HepG2 (cell line): ENCODE data around the gene EBF4. TPM values are rescaled to one million over a fixed set of nuclear protein-coding genes. Genes with fewer than 3 reads are reported as not detected.

Experiments
- GABPA ChIP-seq, 2 experiments: IDR thresholded peaks; 2 replicates each; pipeline ENCODE4 v1.6.1; 2011 to 2016; ENCODE audit warnings: low read depth in 2 of 2, low read length in 1 of 2, missing biosample characterization in 1 of 2, missing genetic modification characterization in 1 of 2
- MED1 ChIP-seq: sonication (generic); formaldehyde crosslinking; IDR thresholded peaks from 2 replicates; pipeline ENCODE4 v1.4.0; 2020; ENCODE audit warnings: missing genetic modification reagents
- NR1H2 ChIP-seq: sonication (generic); formaldehyde crosslinking; IDR thresholded peaks from 2 replicates; pipeline ENCODE4 v1.8.1; 2022; ENCODE audit warnings: low read depth, missing genetic modification reagents, borderline replicate concordance
- SALL1 ChIP-seq: sonication (generic); formaldehyde crosslinking; IDR thresholded peaks from 2 replicates; pipeline ENCODE4 v1.8.0; 2022; ENCODE audit warnings: mild to moderate bottlenecking, missing genetic modification reagents
- SPEN ChIP-seq: sonication (generic); formaldehyde crosslinking; IDR thresholded peaks from 2 replicates; pipeline ENCODE4 v1.5.1; 2020; ENCODE audit warnings: low read depth, mild to moderate bottlenecking, missing genetic modification reagents
- ZFX ChIP-seq: sonication (generic); formaldehyde crosslinking; IDR thresholded peaks from 2 replicates; pipeline ENCODE4 v1.4.0; 2020; ENCODE audit warnings: mild to moderate bottlenecking, low read depth, missing genetic modification reagents, moderate library complexity
- ZNF101 ChIP-seq: sonication (generic); formaldehyde crosslinking; IDR thresholded peaks from 2 replicates; pipeline ENCODE4 v1.4.0; 2020; ENCODE audit warnings: mild to moderate bottlenecking, low read depth, missing genetic modification reagents, borderline replicate concordance
- ZNF232 ChIP-seq: sonication (generic); formaldehyde crosslinking; IDR thresholded peaks from 2 replicates; pipeline ENCODE4 v1.4.0; 2020; ENCODE audit warnings: missing genetic modification reagents, borderline replicate concordance
- ZNF34 ChIP-seq: sonication (generic); formaldehyde crosslinking; IDR thresholded peaks from 2 replicates; pipeline ENCODE4 v1.4.0; 2020; ENCODE audit warnings: mild to moderate bottlenecking, missing genetic modification reagents, borderline replicate concordance
- ZNF430 ChIP-seq: sonication (generic); formaldehyde crosslinking; IDR thresholded peaks from 2 replicates; pipeline ENCODE4 v1.9.0; 2021; ENCODE audit warnings: mild to moderate bottlenecking, missing genetic modification reagents
- ZSCAN20 ChIP-seq: sonication (generic); formaldehyde crosslinking; IDR thresholded peaks from 2 replicates; pipeline ENCODE4 v1.4.0; 2020; ENCODE audit warnings: missing genetic modification reagents, mild to moderate bottlenecking, borderline replicate concordance
- polyA plus RNA-seq, 8 experiments: library from polyadenylated mRNA; depleted of rRNA in 3 of 8; stranded (reverse) in 7 of 8; unstranded in 1 of 8; fragments of >200 nt; fragmentation: Illumina TruSeq in 4 of 8; extraction: Trizol in 4 of 8; gene quantifications; 2 replicates each; pipeline versions ENCODE4 v1.2.1 to v1.2.3, GENCODE V29; 2011 to 2016; ENCODE audit warnings: low read depth in 4 of 8, missing spikeins in 1 of 8, mixed read lengths in 1 of 8; ENCODE audit not compliant: insufficient read depth in 1 of 8
- total RNA-seq, 5 experiments: library from RNA; depleted of rRNA; stranded (reverse); fragments of >200 nt; fragmentation: Illumina TruSeq; extraction: Trizol; gene quantifications; 2 replicates each; pipeline ENCODE4 v1.2.3, GENCODE V29; 2016; ENCODE audit warnings: low read depth in 1 of 5
- TF ChIP-seq, protein P1 (sequence below): sonication (generic); formaldehyde crosslinking; IDR thresholded peaks from 2 replicates; pipeline ENCODE4 v1.4.0; 2020; ENCODE audit warnings: missing genetic modification reagents, borderline replicate concordance
- TF ChIP-seq, protein P2 (sequence below): sonication (generic); formaldehyde crosslinking; IDR thresholded peaks from 2 replicates; pipeline ENCODE4 v1.8.1; 2023; ENCODE audit warnings: mild to moderate bottlenecking, missing genetic modification reagents
- TF ChIP-seq, protein P3 (sequence below): sonication (generic); formaldehyde crosslinking; IDR thresholded peaks from 2 replicates; pipeline ENCODE4 v1.5.1; 2020; ENCODE audit warnings: missing genetic modification reagents, mild to moderate bottlenecking, borderline replicate concordance
- TF ChIP-seq, protein P4 (sequence below): IDR thresholded peaks from 2 replicates; pipeline ENCODE4 v1.6.1; 2012; ENCODE audit warnings: inconsistent platforms
- TF ChIP-seq, protein P5 (sequence below): sonication (generic); formaldehyde crosslinking; IDR thresholded peaks from 2 replicates; pipeline ENCODE4 v1.9.0; 2021; ENCODE audit warnings: missing genetic modification reagents, mild to moderate bottlenecking, borderline replicate concordance
- TF ChIP-seq, protein P6 (sequence below): sonication (generic); formaldehyde crosslinking; IDR thresholded peaks from 2 replicates; pipeline ENCODE4 v1.8.0; 2022; ENCODE audit warnings: mild to moderate bottlenecking, missing genetic modification reagents, moderate library complexity

The EBF4 gene
- total and polyA plus RNA-seq, 2 of the 13 experiments (the other 11 are each of a cell fraction or from before 2014, with no cell fraction given) = 0.84 to 2.2 TPM

DNA sequence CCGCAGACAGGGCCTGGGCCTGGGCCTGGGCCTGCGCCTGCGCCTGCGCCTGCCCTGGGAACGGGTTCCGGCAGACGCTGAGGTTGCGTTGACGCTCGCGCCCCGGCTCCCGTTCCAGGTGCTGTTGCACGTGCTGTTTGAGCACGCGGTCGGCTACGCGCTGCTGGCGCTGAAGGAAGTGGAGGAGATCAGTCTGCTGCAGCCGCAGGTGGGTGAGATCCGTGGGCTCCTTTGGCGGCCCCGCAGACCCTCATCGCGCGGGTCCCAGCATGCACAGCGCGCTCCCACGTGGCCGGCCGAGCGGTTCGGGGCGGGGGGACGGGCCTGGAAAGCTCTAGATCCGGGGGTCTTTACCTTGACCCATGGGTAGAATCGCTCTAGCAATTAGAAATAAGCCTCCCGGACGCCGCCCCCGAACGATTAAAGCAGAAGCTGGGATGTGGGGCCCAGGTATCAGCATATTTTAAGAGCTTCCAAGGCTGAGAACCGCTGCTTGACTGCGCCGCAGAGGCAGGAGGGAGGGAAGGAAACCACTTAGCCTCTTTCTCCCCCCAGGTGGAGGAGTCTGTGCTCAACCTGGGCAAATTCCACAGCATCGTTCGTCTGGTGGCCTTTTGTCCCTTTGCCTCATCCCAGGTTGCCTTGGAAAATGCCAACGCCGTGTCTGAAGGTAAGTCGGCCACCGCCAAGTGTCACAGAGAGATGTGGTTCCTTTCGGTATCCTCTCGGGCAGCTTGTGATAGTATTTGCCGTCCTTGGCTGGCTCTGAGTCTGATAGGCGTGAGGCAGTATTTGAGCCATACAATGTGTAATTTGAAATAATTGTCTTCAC, 39.6 kb upstream of the EBF4 start (continued):
- TF ChIP-seq, protein P1, sequence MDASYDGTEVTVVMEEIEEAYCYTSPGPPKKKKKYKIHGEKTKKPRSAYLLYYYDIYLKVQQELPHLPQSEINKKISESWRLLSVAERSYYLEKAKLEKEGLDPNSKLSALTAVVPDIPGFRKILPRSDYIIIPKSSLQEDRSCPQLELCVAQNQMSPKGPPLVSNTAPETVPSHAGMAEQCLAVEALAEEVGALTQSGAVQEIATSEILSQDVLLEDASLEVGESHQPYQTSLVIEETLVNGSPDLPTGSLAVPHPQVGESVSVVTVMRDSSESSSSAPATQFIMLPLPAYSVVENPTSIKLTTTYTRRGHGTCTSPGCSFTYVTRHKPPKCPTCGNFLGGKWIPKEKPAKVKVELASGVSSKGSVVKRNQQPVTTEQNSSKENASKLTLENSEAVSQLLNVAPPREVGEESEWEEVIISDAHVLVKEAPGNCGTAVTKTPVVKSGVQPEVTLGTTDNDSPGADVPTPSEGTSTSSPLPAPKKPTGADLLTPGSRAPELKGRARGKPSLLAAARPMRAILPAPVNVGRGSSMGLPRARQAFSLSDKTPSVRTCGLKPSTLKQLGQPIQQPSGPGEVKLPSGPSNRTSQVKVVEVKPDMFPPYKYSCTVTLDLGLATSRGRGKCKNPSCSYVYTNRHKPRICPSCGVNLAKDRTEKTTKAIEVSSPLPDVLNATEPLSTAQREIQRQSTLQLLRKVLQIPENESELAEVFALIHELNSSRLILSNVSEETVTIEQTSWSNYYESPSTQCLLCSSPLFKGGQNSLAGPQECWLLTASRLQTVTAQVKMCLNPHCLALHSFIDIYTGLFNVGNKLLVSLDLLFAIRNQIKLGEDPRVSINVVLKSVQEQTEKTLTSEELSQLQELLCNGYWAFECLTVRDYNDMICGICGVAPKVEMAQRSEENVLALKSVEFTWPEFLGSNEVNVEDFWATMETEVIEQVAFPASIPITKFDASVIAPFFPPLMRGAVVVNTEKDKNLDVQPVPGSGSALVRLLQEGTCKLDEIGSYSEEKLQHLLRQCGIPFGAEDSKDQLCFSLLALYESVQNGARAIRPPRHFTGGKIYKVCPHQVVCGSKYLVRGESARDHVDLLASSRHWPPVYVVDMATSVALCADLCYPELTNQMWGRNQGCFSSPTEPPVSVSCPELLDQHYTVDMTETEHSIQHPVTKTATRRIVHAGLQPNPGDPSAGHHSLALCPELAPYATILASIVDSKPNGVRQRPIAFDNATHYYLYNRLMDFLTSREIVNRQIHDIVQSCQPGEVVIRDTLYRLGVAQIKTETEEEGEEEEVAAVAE (CRISPR knock-in tag) = peak; percentile 3; the same call in 1 of the 2 replicates
- TF ChIP-seq, protein P2, sequence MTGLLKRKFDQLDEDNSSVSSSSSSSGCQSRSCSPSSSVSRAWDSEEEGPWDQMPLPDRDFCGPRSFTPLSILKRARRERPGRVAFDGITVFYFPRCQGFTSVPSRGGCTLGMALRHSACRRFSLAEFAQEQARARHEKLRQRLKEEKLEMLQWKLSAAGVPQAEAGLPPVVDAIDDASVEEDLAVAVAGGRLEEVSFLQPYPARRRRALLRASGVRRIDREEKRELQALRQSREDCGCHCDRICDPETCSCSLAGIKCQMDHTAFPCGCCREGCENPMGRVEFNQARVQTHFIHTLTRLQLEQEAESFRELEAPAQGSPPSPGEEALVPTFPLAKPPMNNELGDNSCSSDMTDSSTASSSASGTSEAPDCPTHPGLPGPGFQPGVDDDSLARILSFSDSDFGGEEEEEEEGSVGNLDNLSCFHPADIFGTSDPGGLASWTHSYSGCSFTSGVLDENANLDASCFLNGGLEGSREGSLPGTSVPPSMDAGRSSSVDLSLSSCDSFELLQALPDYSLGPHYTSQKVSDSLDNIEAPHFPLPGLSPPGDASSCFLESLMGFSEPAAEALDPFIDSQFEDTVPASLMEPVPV (CRISPR knock-in tag) = 0 out of 2 replicates have a peak, but pooled peaks have one; percentile 28
- peak; percentile 74 for TF ChIP-seq ZFX (CRISPR knock-in tag)
- peak; percentile 27; the same call in 1 of the 2 replicates for TF ChIP-seq ZNF232
- TF ChIP-seq ZNF101 (CRISPR knock-in tag) = no peak; the same call in 1 of the 2 replicates
- TF ChIP-seq NR1H2 (CRISPR knock-in tag) = no peak
- no peak; the same call in 1 of the 2 replicates for TF ChIP-seq MED1
- peak; percentile 86; the same call in 1 of the 2 replicates for TF ChIP-seq SALL1 (CRISPR knock-in tag)
- TF ChIP-seq ZNF34 (CRISPR knock-in tag) = no peak; the same call in 1 of the 2 replicates
- TF ChIP-seq, protein P3, sequence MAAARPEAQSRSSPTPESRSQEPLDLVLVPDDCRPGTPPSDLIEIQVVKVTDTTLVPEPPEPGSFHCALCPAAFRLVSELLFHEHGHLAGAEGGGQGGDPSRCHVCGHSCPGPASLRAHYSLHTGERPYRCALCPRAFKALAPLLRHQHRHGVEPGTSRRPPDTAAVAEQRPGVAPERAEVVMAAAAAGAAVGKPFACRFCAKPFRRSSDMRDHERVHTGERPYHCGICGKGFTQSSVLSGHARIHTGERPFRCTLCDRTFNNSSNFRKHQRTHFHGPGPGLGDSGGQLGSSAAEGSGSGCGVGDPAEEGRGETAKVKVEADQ (CRISPR knock-in tag) = peak; percentile 95
- TF ChIP-seq, protein P4, sequence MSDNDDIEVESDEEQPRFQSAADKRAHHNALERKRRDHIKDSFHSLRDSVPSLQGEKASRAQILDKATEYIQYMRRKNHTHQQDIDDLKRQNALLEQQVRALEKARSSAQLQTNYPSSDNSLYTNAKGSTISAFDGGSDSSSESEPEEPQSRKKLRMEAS = peak; percentile 97
- TF ChIP-seq, protein P5, sequence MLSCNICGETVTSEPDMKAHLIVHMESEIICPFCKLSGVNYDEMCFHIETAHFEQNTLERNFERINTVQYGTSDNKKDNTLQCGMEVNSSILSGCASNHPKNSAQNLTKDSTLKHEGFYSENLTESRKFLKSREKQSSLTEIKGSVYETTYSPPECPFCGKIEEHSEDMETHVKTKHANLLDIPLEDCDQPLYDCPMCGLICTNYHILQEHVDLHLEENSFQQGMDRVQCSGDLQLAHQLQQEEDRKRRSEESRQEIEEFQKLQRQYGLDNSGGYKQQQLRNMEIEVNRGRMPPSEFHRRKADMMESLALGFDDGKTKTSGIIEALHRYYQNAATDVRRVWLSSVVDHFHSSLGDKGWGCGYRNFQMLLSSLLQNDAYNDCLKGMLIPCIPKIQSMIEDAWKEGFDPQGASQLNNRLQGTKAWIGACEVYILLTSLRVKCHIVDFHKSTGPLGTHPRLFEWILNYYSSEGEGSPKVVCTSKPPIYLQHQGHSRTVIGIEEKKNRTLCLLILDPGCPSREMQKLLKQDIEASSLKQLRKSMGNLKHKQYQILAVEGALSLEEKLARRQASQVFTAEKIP (CRISPR knock-in tag) = no peak
- peak; percentile 28 for TF ChIP-seq SPEN (CRISPR knock-in tag)
- no peak; the same call in 1 of the 2 replicates for TF ChIP-seq ZSCAN20
- no peak for TF ChIP-seq GABPA (IDR thresholded peaks at IDR 0.05; ENCODE audit: low read depth, low read length)
- no peak for TF ChIP-seq GABPA (CRISPR knock-in tag; IDR thresholded peaks at IDR 0.05; ENCODE audit: low read depth)
- TF ChIP-seq, protein P6, sequence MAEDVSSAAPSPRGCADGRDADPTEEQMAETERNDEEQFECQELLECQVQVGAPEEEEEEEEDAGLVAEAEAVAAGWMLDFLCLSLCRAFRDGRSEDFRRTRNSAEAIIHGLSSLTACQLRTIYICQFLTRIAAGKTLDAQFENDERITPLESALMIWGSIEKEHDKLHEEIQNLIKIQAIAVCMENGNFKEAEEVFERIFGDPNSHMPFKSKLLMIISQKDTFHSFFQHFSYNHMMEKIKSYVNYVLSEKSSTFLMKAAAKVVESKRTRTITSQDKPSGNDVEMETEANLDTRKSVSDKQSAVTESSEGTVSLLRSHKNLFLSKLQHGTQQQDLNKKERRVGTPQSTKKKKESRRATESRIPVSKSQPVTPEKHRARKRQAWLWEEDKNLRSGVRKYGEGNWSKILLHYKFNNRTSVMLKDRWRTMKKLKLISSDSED (CRISPR knock-in tag) = peak; percentile 82
- peak; percentile 70; the same call in 1 of the 2 replicates for TF ChIP-seq ZNF430 (CRISPR knock-in tag)
